HG03469 (cell line): Measurements from ENCODE around the gene FHIP1B.

ENCODE experiments used
- ATAC-seq: cut with Tn5 transposase; IDR thresholded peaks from one replicate; pipeline ENCODE4 v1.9.1; 2021; ENCODE audit warnings: mild to moderate bottlenecking, moderate library complexity, moderate number of reproducible peaks; ENCODE audit not compliant: unreplicated experiment

Gene FHIP1B

GRCh38 chr11:6202041-6202440 is 32.4 kb downstream of the FHIP1B start:
- no peak for ATAC-seq

DNA sequence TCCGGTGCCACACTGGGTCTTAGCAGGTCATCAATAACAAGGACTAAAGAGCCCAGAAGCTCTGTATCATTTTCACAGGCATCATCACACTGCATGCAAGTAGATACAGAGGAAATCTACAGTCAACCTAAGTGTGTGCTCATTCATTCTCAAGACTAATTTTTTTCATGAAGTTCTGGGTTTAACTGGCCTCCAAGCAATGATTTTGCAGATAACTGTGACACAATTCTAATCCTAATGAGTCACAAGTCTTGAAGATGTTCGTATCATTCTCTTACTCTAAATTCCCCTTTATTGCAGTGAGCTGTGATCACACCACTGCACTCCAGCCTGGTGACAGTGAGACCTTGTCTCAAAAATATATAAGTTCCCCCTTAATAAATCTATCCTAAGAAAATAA is 33.0 kb downstream of the FHIP1B start:
- no peak for ATAC-seq

GRCh38 chr11:6200975-6201374 is 33.5 kb downstream of the FHIP1B start:
- no peak for ATAC-seq

DNA sequence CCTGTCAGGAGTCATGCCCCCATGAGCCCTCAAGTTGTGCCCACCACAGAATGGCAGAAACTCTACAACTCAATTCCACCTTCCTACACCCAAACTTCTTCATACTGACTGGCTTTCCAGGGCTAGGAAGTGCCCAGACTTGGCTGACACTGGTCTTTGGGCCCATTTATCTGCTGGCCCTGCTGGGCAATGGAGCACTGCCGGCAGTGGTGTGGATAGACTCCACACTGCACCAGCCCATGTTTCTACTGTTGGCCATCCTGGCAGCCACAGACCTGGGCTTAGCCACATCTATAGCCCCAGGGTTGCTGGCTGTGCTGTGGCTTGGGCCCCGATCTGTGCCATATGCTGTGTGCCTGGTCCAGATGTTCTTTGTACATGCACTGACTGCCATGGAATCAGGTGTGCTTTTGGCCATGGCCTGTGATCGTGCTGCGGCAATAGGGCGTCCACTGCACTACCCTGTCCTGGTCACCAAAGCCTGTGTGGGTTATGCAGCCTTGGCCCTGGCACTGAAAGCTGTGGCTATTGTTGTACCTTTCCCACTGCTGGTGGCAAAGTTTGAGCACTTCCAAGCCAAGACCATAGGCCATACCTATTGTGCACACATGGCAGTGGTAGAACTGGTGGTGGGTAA is 35.1 kb downstream of the FHIP1B start, which contains the start of gene OR52W1:
TSS of gene OR52W1 (plus strand) at position 51 of the 637 bp plus-strand sequence. CDS start at position 51, 0 bp downstream.
- ATAC-seq, result no peak

GRCh38 chr11:6197466-6198200 is 36.8 kb downstream of the FHIP1B start:
- ATAC-seq, result no peak

- ATAC-seq, result peak; percentile 38
Observed at GRCh38 chr11:6196396-6196795, 38.0 kb downstream of the FHIP1B start.

DNA sequence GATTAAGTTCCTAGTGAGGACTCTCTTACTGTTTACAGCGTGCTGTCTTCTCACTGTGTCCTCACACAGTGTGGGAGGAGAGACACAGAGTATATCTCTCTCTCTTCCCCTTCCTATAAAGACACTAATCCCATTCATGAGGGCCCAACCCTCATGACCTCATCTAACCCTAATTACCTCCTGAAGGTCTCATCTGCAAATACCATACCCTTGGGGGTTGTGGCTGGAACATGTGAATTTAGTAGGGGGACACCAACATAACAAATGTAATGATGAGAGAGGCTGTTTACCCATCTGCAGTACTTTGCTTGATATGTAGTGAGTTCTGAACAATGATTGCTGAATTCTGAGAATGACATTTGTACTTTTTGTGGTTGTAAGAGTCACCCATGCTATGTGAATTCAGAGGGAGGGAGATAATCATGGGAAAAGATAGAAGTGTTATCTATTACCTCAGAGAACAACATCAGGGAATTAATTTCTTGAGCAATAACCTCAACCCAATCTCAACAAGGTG is 40.3 kb downstream of the FHIP1B start:
- ATAC-seq, result no peak

DNA sequence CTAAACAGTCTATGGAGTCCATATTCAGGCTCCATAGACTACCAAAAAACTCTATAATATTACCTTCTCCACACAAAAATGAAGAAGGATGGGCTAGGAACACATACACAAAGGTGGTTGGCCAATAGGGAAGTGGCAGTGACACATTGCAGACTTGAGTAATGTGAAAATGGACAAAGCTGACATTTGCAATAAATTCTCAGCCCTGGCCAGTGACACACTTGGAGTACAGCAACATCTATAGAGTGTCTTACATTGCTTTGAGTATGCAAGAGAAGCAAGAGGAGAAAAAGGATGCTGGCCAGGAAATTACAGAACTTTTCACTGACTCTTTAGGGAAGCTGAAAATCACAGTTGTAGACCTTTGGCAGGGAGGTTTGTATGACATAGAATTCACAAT is 42.7 kb downstream of the FHIP1B start:
- ATAC-seq, result no peak

DNA sequence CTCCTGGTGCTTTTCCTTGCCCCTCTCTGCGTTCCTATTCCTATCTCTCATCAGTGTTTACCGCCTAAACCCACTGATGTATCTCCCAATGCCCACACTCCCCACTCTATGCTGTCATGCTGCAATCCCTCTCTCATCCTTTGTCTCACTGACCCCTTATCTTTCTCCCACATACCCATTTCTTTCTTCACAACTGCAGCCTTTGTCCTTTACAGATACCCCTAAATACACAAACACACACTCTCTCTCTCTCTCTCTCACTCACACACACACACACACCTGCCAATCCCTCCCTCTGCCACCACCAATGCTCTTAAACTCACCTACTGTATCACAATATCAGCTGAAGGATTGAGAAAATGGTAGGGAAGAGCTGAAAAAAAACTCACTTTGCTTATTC is 59.0 kb downstream of the FHIP1B start:
- ATAC-seq, result no peak

DNA sequence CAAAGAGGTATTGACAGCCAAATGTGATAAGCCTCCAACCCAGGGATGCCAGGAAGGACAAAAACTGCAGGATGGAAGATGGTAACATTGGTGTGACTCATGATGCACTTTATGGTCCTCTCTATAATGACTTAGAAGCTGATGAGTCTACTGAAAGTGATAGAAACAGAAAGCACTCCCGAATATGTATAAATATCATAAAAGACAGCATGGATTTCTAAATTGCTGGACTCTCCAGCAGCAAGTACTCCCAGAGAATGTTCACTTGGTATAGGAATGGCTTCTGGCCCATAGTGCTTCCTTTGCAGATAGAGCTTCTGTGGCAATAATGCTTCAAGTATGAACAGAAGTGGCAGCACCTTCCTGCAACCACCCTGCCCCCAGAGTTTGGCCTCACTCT is 64.2 kb downstream of the FHIP1B start, which contains the start of gene OR52B2:
TSS of gene OR52B2 (minus strand) at position 101 of the 400 bp plus-strand sequence. CDS start at position 101, 0 bp downstream.
- ATAC-seq, result no peak
